Calu3 (cell line): ENCODE results near the gene SLC30A10. TPM values are rescaled to one million over a fixed set of nuclear protein-coding genes. Genes with fewer than 3 reads are reported as not detected.
"Not testable (repeated sequence)": the region's sequence is repeated elsewhere in the genome, so short reads cannot be mapped to it uniquely, and the experiment has no call there.

Source experiments
- BruUV-seq: library from RNA; stranded (reverse); fragments of 400-500 nt; replicated peaks from 2 replicates; lab custom pipeline; 2021; lab: Mats Ljungman, UMichigan
- CTCF ChIA-PET: fragments of 300-600 bp; sonication (Branson Sonifier 250); formaldehyde crosslinking; loops from one replicate; lab custom pipeline; 2022; ENCODE audit warnings: antibody characterized with exemption; lab: Charles Lee
- DNase-seq: peaks from one replicate; pipeline ENCODE4 v3.0.0; 2022
- H3K27ac Mint-ChIP-seq: one replicate; pipeline ENCODE4 v1.8.0; 2022; ENCODE audit warnings: mixed read lengths; ENCODE audit not compliant: unreplicated experiment
- H3K27me3 Mint-ChIP-seq: one replicate; pipeline ENCODE4 v1.8.0; 2022; ENCODE audit warnings: mixed read lengths; ENCODE audit not compliant: unreplicated experiment
- H3K36me3 Mint-ChIP-seq: one replicate; pipeline ENCODE4 v1.8.0; 2022; ENCODE audit warnings: mild to moderate bottlenecking, moderate library complexity, mixed read lengths; ENCODE audit not compliant: insufficient read depth, unreplicated experiment
- H3K4me1 Mint-ChIP-seq: one replicate; pipeline ENCODE4 v1.8.0; 2022; ENCODE audit warnings: mild to moderate bottlenecking, low read depth, mixed read lengths; ENCODE audit not compliant: unreplicated experiment
- H3K4me3 Mint-ChIP-seq: one replicate; pipeline ENCODE4 v1.8.0; 2022; ENCODE audit warnings: mild to moderate bottlenecking, low read depth, moderate library complexity, mixed read lengths; ENCODE audit not compliant: unreplicated experiment
- H3K9me3 Mint-ChIP-seq: one replicate; pipeline ENCODE4 v1.8.0; 2022; ENCODE audit warnings: low read depth, mixed read lengths; ENCODE audit not compliant: unreplicated experiment
- CTCF ChIP-seq: fragments of 200-600 bp; IDR thresholded peaks from one replicate; pipeline ENCODE4 v1.8.0; 2022; ENCODE audit warnings: antibody characterized with exemption; ENCODE audit not compliant: unreplicated experiment
- intact Hi-C: fragments of 100-400 bp; cut with micrococcal nuclease; formaldehyde crosslinking; loops from one replicate; pipeline ENCODE4 v1.10.0; 2022; ENCODE audit not compliant: unreplicated experiment
- total RNA-seq: library from RNA; stranded (reverse); gene quantifications from 2 replicates; pipeline ENCODE4 v1.2.3, GENCODE V29; 2022

SLC30A10 gene
- total RNA-seq, 1 experiment from 2014 or later = not detected

DNA sequence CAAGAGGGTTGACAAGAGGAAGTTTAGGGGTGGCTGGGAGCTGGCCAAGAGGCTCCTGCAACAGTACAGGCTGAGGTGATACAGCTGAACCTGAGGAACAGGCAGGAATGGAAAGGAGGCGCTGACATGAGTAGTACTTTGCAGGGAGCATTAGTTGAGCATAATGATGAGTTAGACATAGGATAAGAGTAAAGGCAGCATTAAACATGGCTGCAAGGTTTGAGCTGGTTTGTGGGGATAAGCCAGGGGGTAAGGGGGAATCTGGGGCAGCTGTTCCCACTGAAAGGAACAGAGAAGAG, 20.6 kb downstream of the SLC30A10 start:
- CTCF ChIA-PET = no interaction called here

GRCh38 chr1:219906924-219907771, 21.2 kb downstream of the SLC30A10 start:
- no TSS peak for BruUV-seq
- no peak overlapping the region for H3K4me3 Mint-ChIP-seq
- peaks cover 9% of the 10 kb centered on the region for H3K4me1 Mint-ChIP-seq
- no peaks in the 10 kb centered on the region for H3K9me3 Mint-ChIP-seq
- no peak overlapping the region for H3K27ac Mint-ChIP-seq
- no peak for TF ChIP-seq CTCF
- CTCF ChIA-PET = no interaction called here
- no peak for DNase-seq
- no peaks in the 10 kb centered on the region for H3K36me3 Mint-ChIP-seq
- intact Hi-C loops = no loop called here
- no peaks in the 10 kb centered on the region for H3K27me3 Mint-ChIP-seq

More for the DNA sequence above, 20.6 kb downstream of the SLC30A10 start:
- BruUV-seq = no TSS peak
- no peak for DNase-seq
- TF ChIP-seq CTCF = no peak
- intact Hi-C loops = no loop called here
- Mint-ChIP-seq H3K4me1 (peaks cover 9% of the 10 kb centered on the region), H3K27ac (no peak overlapping the region), H3K36me3 (no peaks in the 10 kb centered on the region), H3K9me3 (no peaks in the 10 kb centered on the region), H3K4me3 (no peak overlapping the region), H3K27me3 (no peaks in the 10 kb centered on the region)

DNA sequence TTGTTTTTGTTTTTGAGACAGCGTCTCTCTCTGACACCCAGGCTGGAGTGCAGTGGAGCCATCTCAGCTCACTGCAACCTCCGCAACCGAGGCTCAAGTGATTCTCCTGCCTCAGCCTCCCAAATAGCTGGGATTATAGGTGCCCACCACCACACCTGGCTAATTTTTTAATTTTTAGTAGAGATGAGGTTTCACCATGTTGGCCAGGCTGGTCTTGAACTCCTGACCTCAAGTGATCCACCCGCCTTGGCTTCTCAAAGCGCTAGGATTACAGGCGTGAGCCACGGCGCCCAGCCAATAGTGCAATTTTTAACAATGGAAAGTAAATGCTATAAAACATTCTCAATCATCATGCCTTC, 21.8 kb downstream of the SLC30A10 start:
- intact Hi-C loops, H3K9me3 Mint-ChIP-seq, H3K27ac Mint-ChIP-seq, DNase-seq, H3K4me3 Mint-ChIP-seq, H3K4me1 Mint-ChIP-seq, H3K36me3 Mint-ChIP-seq, H3K27me3 Mint-ChIP-seq, CTCF ChIA-PET, BruUV-seq: not testable (repeated sequence)

DNA sequence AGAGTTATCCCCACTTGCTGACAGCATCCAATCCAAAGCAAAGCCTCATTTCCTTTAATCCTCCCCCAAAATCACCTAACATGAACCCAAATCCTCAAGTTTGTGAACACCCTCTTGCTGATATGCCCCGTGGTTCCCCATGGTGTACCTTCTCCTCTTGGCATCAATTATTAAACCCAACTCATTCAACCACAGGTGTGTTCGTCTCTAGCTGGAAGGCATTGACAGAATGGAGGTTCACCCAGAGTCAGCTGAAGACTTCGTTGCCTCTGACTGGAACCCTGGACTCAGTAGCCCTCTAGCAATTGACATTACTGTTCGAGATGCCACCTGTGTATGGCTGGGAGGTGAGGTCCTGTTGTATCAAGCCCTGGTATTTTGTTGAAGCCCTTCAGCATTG, 22.8 kb downstream of the SLC30A10 start:
- Mint-ChIP-seq H3K27ac (no peak overlapping the region), H3K27me3 (no peaks in the 10 kb centered on the region), H3K4me1 (peaks cover 9% of the 10 kb centered on the region), H3K4me3 (no peak overlapping the region), H3K9me3 (no peaks in the 10 kb centered on the region), H3K36me3 (no peaks in the 10 kb centered on the region)
- CTCF ChIA-PET = no interaction called here
- no peak for TF ChIP-seq CTCF
- intact Hi-C loops = no loop called here
- DNase-seq = no peak
- no TSS peak for BruUV-seq

- H3K36me3 Mint-ChIP-seq = no peaks in the 10 kb centered on the region
- CTCF ChIA-PET = interaction anchor here (0.7 kb wide), 1 partner anchor 968 kb away, joined by 6 read pairs; no protein-coding TSS in a partner anchor
- no TSS peak for BruUV-seq
- no peaks in the 10 kb centered on the region for H3K27me3 Mint-ChIP-seq
- H3K4me1 Mint-ChIP-seq = peaks cover 13% of the 10 kb centered on the region
- intact Hi-C loops = no loop called here
- H3K27ac Mint-ChIP-seq = no peak overlapping the region
- H3K9me3 Mint-ChIP-seq = no peaks in the 10 kb centered on the region
- no peak for DNase-seq
- TF ChIP-seq CTCF = no peak
- H3K4me3 Mint-ChIP-seq = no peak overlapping the region
Observed at GRCh38 chr1:219904934-219905333, 23.4 kb downstream of the SLC30A10 start.
